ENCODE results near the gene USF3.

Gene USF3

DNA sequence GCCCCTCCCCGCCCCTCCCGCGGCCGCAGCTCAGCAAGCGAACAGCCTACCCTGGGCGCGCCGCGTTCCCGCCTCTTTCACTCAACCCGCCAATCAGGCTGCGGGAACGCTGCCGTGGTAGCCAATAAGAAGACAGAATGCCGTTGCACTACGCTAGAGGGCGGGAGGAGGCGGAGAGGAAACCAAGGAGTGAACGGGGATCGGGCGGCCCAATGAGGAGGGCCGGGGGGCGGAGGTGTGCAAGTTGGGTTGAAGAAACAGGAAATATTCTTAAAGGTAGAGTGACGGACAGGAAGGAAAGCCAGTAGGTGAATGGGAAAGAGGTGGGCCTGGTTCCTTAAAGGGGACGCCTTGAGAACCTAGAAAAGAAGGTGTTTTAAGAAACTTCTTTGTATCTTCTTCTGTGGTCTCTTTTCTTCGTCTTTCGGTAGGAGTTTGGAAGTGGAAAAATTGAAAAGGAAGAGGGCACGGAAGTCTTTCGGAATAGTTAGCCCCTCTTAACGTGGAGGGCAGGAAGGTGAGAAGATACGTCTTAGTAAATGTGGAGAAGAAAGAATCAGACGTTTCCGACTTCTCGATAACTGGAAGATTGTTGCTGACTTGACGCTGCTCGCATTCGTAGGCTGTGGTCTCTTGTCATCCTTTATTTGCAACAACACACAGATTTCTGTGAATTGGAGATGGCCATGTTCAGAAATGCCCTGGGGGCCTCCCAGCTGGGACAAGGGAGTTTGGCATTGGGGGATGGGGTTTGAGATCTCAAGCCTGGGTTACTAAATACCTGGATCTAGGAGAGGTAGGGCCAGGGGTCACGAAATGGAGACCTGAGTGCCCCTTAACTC lies 437 bp upstream of the USF3 start:
- DNase-seq, result peak; percentile 80 to 100

DNA sequence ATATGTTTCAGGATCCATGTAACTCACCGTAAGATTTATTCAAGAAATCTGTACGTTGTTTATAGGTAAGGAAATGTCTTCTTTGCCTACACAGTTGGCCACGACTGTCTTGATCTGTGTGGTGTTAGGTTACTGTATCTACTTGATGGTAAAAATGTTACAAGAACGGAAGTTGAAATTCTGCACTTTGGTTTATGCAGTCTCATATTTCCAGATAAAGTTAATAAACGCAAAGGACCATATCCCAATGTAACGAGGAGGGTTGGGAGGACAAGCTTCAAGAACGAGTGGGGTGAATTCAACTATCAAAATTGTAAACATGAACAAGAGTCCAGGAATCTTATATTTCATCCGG lies 1.0 kb downstream of the USF3 start:
- no peak for DNase-seq

DNA sequence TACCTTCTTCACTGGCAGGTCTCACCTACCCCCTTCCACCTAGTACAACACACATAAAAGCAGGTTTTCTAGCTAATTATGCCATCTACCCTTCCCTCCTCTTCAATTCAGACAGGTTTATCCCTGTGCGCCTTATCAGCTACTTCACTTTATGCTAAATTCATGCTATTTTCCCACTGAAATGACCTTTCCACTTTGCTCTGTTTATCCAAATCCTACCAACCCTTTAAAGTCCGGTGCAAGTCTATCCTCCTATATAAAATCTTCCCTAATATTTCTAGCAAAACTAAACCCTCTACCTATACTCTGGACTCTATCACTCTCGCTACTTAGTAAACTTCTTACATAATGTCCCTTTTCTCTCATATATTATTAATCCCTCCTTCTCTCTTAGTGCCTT lies 6.0 kb downstream of the USF3 start:
- DNase-seq, result no peak

DNA sequence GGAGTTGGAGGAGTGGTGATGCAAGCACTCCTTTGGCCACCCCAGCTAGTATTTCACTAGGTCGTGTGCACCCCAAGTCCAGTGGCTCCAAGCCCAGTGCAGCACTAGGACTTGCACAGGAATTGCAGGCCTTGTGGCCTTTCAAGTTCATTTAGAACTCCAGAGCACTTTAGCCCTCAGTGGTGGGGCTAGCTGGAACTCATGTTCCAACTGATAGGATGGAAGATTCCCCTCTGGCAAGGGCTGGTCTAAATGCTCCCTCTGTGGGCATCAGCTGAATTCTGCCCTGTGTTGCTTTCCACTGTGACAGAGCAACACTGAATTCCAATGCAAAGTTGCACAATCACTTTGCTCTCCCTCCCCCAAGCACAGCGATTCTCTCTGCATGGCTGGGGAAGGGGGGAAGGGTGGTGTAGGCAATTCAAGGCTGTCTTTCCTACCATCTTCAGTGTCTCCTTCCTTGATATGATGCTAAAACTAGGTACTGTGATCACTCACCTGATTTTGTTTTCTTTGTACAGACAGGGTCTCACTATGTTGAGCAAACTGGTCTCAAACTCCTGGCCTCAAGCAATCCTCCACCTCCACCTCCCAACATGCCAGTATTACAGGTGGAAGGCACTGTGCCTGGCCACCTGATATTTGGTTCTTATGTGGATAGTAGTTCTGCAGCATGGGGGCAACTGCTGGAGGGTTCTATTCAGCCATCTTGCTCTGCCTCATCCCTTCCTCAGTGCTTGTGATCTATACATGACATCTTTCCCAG lies 10.3 kb downstream of the USF3 start:
- DNase-seq, result no peak

DNA sequence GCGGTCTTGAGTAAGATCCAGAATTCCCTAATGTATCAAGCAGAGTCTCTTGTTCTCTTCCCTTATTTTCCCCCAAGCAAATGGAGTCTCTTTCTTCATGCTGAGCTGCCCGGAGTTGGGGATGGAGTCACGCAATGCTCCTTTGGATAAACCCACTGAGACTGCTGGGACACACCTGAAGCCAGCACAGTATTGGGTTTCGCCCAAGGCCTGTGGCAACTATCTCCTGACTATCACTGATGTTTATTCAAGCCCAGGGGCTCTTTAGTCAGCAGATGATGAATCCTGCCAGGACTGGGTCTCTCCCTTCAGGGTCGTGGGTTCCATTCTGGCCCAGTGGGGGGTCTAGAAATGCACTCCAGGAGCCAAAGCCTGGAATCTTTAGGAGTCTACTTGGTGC lies 11.3 kb downstream of the USF3 start:
- no peak for DNase-seq

DNA sequence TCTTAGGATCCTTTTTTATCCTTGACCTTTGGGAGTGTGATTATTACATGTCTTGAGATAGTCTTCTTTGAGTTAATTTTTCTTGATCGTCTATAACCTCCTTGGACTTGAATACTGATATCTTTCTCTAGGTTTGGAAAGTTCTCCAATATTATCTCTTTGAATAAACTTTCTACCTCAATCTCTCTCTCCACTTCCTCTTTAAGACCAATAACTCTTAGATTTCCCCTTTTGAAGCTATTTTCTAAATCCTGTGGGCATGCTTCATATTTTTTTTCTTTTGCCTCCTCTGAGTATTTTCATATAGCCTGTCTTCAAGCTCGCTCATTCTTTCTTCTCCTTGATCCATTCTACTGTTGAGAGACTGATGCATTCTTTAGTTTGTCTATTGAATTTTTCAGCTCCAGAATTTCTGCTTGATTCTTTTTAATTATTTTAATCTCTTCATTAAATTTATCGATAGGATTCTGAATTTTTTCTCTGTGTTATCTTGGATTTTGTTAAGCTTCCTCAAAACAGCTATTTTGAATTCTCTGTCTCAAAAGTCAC lies 12.1 kb downstream of the USF3 start:
- DNase-seq, result peak in 1 of 2 donors; percentile 7

DNA sequence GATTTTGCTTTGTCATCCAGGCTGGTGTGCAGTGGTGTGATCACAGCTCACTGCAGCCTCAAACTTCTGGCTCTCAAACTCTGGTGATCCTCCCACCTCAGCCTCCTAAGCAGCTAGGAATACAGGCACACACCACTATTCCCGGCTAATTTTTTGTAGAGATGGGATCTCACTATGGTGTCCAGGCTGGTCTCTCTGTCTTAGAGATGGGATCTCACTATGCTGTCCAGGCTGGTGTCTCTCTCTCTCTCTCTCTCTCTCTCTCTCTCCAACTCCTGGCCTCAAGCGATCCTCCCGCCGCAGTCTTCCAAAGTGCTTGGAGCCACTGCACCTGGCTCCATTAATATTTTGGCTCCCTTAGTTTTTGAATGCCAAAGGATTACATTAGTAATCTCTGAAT lies 17.7 kb downstream of the USF3 start:
- no peak for DNase-seq

DNA sequence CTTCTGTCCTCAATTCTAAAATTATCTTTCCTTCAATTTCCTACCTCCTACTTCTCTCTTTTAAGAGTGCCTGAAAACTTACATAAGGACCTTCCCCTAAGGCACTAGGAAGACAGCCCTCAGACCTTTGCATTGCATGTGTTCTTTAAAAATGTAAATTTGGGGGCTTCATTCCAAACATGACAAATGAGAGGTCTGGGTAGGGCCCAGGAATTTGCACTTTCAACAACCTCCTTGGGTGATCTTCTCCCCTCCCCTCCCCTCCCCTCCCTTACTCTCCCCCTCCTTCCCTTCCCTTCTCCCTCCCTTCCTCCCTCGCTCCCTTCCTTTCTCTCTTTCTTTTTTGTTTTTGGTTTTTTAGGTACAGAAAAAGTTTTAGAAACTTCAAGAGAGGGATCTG lies 18.7 kb downstream of the USF3 start:
- no peak for DNase-seq

DNA sequence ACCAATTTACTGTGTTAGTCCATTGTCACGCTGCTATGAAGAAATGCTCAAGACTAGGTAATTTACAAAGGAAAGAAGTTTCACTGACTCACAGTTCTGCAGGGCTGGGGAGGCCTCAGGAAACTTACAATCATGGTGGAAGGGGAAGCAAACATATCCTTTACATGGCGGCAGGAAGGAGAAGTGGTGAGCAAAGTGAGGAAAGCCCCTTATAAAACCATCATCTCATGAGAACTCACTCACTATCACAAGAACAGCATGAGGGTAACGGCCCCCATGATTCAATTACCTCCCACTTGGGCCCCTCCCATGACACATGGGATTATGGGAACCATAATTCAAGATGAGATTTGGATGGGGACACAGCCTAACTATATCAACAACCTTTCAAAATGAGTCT lies 20.2 kb downstream of the USF3 start:
- DNase-seq, result no peak

DNA sequence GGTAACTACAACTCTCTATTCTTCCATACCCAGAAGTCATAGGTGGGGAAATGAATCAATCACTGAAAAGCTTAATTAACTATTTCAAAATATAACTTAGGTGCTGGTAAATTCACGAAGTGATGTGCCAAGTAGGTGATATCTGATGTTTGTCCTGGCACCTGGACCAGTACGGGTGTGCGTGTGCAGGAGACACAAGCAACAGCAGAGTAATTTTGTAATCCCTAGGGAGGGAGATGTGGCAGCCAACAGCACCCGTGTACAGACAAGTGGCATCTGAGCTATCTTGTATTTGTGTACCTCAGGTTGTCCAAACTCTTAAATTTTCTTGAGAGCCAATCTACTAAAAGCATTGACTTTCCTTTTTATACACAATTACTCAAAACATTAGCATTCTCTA lies 22.8 kb downstream of the USF3 start:
- DNase-seq, result no peak

DNA sequence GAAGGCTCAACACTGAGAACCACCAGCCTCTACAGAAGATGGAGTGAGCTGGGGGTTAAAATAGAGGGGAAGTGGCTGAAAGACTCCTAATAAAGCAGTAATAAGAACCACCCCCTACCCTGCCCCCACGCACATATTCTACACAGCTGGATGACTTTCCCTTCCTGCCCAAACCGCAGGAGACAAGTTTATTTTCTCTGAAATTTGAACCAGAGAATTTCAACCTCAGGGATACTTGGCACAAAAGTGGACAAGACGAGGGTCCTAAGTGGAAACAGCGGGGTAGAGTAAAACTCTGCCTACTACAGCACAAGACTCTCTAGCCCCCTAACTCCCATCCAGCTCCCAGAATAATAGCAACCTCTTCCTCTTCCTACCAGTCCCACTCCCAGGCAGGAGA lies 28.4 kb downstream of the USF3 start:
- DNase-seq, result no peak

DNA sequence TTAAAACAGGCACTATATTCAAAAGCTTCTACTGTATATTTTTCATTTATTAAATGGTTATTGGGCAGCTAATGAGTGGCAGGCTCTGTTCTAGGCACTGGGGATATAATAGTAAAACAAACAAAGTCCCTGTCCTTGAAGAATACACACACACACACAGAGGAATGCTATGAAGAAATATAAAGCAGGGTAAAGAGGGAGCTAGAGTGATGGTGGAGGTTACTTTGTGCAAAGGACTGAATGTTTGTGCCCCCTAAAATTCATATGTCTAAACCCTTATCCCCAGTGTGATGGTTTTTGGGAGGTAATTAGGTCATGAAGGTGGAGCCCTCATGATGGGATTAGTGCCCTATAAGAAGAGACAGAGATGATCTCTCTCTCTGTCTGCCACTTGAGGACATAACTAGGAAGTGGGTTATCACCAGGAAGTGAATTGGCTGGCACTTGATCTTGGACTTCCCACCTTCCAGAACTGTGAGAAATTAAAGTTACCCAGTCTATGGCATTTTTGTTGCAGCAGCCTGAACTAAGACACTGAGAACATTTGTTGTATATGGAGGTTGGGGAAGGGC lies 31.8 kb downstream of the USF3 start:
- DNase-seq, result no peak

DNA sequence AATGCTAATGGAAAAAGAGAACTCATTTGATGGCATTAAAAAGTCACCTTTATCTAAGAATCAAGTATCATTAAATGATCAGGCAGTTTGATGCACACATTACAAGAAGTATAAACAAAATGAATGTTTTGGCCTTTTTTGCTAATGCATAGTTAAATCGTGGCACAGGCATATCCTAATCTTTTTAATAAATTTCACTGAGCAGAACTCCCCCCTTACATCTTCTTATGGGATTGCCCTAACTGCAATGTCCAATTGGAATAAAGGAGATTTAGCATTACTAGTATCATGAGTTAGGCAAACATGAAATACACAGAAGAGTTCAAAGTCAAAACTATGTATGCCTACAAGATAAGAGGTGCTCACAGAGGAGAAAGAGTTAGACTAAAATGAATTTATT lies 32.7 kb downstream of the USF3 start:
- no peak for DNase-seq

DNA sequence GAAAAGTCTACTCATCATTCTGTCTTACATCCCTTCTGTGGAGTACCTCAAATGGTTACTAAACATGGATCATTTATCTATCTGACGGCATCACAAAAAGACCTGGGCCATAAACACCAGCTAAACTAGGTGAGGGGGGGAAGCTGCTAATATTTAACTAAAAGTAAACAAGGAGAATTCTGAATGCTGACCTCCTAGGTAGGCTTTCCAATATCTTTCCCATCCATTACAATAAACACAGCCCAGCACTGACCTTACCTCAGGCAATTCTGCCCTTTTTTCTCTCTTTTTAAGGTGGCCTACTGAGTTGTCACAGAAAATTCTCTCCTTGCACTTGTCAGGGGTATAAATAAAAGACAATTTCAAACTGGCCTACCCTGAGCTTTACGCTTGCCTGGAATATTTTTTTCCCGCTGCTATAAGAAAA lies 33.1 kb downstream of the USF3 start:
- no peak for DNase-seq

DNA sequence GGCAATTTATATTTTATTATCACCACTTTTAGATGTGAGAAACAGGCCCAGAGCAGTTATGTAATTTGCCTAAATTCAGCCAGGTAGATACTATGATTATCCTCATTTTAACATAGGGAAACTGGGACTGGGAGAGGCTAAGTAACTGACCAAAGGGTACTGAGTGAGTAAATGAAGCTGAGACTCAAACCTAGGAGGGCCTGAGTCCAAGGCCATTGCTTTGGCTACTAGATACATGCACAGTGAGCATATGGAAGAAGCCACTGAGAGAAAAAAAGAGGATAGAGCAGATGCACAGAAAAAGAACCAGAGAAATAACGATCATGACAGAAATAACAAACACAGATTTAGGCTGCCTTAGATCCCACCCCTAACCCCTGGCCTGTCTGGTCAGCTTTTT lies 33.6 kb downstream of the USF3 start:
- no peak for DNase-seq

DNA sequence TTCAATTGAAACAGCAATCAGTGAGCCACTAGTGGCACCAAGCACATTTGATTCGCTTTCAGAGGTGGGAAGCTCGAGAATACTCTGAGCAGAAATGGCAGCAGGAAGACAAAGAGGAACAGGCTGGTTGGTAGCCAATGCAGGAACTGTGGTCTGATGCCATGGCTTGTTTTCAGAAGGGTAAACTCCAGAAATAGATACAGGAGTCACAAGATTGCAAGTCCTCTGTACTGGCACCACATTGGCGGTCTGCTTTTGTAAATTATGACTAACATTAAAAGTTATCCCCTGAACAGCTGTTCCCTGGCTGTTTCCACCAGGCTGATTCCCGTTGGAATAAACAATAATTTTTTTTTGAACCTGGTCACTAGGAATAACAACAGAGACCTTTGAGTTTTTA lies 35.5 kb downstream of the USF3 start:
- no peak for DNase-seq

DNA sequence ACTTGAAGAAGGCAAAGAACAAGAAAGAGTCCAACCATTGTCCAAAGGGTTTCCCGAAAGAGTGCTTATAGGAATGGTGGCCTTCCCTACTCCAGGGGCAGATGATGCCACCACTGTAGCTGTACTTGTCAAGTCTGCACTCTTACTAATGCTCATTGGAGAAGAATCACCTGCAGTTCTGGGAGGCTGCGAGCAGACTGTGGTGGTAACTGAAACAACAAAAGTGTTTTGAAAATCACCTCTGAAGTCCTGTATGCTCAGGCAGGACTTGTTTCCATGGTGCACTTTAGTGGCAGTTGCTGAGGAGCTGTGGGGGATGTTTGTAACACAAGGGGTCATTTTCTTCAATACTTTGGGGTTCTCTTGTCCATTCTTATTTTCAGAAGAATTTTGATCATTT lies 36.0 kb downstream of the USF3 start:
- DNase-seq, result no peak

DNA sequence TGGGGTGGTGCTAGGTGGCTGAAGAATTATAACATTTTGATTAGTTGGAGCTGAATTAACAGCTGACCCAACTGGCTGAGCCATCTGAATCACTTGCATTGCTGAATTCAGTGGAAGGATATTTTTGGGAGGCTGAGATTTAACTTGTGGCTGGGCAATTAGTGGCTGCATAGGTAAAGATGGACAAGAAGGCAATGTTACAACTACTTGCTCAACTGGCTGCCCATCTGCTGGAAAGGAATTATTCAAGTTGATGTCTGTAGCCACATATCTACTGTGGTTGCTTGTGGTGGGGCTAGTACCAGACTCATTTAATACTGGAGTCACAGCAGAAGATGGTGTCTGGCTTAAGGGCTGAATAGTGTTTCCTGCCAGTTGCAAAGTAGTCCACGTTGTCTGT lies 36.4 kb downstream of the USF3 start:
- DNase-seq, result no peak

DNA sequence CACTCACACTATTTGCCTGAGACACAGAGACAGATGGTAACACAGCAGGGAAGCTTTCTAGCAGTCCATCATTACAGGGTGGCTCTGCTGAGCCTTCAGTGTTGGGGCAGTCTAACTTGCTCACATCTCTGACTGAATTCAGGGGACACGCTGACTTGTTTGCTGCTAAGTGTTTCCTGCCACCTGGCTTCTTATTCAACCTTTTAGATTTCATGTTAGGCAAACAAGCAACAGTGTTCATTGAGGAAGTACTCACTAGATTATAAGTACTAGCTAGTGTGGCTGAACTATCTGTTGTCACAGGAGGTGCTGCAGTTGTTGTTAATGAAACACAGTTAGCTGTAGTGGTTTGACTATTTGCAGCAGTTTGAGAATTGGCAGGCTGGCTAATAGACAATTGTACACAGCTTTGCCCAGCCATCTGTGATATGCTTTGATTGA lies 37.3 kb downstream of the USF3 start:
- no peak for DNase-seq

DNA sequence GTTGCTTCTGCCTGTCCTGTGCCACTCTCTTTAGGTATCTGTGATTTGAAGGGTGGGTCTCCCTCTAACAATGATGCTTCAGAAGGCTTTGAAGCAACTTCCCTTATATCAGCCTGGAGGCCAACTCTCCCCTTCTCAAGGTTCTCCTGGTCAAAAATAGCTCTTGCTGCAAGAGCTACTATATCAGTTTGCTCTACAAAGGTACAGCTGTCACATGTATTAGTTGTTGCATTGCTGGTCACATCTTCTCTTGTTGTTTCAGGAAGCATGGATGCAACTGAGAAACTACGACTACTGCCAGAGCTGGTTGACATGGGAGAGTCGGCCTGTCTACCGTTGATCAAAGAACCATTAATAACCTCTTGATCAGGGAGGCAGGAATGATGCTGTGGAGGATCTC lies 38.3 kb downstream of the USF3 start:
- no peak for DNase-seq

DNA sequence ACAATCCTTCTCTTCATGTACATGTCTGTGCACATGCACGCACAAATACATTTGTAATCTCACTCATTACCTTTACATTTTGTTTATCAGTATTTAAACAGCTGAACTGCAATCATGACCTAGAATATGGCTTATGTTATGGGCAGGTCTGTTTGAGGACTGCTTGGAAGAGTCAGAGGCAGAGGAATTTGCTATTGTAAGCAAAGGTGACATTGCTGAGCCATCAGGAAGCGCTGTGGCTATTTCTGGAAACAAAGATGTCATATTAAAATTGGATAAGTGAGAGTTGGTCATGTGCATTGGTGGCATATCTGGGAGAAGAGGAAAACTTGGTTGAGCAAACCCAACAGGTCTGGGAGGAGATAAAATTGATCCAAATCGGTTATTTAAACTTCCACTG lies 41.6 kb downstream of the USF3 start:
- no peak for DNase-seq

DNA sequence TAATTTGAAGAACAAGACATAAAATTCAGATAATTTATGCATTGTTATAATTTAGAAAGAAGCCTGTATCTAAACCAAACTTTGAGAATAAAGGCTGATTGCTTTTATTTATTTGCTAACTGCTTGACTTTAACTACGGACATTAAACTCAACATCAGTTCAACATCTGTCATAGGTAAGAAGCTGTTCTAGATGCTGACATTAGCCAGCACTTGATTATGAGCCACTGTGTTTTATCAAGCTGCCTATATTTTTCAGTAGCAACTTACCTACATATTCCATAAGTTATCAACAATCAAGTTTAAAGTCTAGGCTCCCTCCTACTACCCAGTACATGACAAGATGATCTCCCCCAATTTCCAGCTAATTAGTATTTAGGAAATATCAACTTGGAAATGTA lies 42.1 kb downstream of the USF3 start:
- DNase-seq, result no peak

DNA sequence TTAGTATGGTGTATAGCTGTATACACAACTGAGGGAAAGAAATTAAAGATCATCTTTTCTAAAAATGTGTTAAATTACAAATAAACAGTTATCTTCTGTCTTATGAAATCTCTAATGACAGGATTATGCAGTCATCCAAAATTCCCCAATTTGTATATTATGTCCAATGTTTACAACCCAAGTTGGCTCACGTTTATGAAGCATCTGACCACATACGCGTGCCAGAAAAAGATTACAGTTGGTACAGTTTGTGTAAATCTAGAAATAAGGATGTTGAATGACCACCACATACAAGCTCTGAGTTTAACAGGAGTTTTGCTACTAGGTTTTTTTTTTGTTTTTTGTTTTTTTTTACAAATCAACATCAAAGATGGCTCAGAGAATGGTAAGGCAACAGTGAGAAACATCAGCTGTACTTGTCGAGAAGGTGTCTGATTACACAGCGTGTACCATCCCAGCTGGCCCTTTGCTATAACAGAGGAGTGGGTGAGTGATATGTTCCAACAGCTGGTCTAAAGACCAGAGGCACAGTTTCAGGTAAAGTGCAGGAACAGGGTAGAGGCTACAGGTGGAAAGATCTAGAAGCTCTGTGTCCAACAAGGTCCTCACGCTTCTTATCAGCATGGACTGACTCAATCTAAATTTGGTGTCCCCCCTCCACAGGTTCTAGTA lies 47.1 kb downstream of the USF3 start:
- no peak for DNase-seq

Measured in bone marrow (tissue), 2 donors.